Testis (tissue), 2 donors: ENCODE data around the gene ZDHHC16.

ENCODE experiments used
- CTCF ChIP-seq, 3 experiments: fragments of 450-650 bp in 2 of 3; fragments of 200-600 bp in 1 of 3; sonication (generic) in 1 of 3; IDR thresholded peaks; one replicate each; pipeline ENCODE4 v1.5.1; 2016 to 2019; ENCODE audit warnings: antibody characterized with exemption in 3 of 3, mild to moderate bottlenecking in 2 of 3, moderate library complexity in 1 of 3
- POLR2A ChIP-seq: fragments of 450-650 bp; IDR thresholded peaks from one replicate; pipeline ENCODE4 v1.6.1; 2017; ENCODE audit warnings: antibody characterized with exemption, mild to moderate bottlenecking, moderate library complexity

- no peak for TF ChIP-seq CTCF (IDR thresholded peaks at IDR 0.05)
- TF ChIP-seq POLR2A = no peak
These were observed 30.1 kb downstream of the ZDHHC16 start for GRCh38 chr10:97475936-97476594.
